Pancreas (tissue), 10 donors: Measurements from ENCODE around the gene MAST1. TPM values are rescaled to one million over a fixed set of nuclear protein-coding genes. Genes with fewer than 3 reads are reported as not detected.

Source experiments
- ATAC-seq, 4 donors: fragments of 200-7000 bp; cut with Tn5 transposase; one replicate each; pipeline versions ENCODE4 v1.8.0 to v1.9.1; 2020; ENCODE audit warnings: mild to moderate bottlenecking in 4 of 4, moderate library complexity in 4 of 4
- DNase-seq, 6 donors: peaks; one replicate each; pipeline ENCODE4 v3.0.0-alpha.2; 2020
- FAIRE-seq: peaks from 2 replicates; lab custom pipeline; 2012; peaks lifted over from hg19 to GRCh38; lab: Jason Lieb, UNC
- H3K27ac ChIP-seq, 4 donors: fragments of 200-600 bp; sonication (generic); 1 replicate in 3 of 4; 2 replicates in 1 of 4; pipeline versions ENCODE4 v1.5.0 to v1.8.0; 2020
- H3K27me3 ChIP-seq, 4 donors: fragments of 200-600 bp; one replicate each; pipeline ENCODE4 v1.8.0; 2021
- H3K36me3 ChIP-seq, 3 donors: fragments of 200-600 bp; sonication (generic) in 1 of 3; one replicate each; pipeline versions ENCODE4 v1.5.0 to v1.8.0; 2020 to 2021
- H3K4me1 ChIP-seq, 3 donors: fragments of 200-600 bp; one replicate each; pipeline ENCODE4 v1.8.0; 2021
- H3K4me3 ChIP-seq, 4 donors: fragments of 200-600 bp; sonication (generic) in 2 of 4; one replicate each; pipeline versions ENCODE4 v1.5.0 to v1.8.0; 2020 to 2021
- H3K9me3 ChIP-seq, 4 donors: fragments of 200-600 bp; one replicate each; pipeline ENCODE4 v1.8.0; 2021
- CTCF ChIP-seq, 4 donors: fragments of 200-600 bp; sonication (generic) in 3 of 4; IDR thresholded peaks; one replicate each; pipeline versions ENCODE4 v1.5.0 to v1.8.0; 2021; ENCODE audit warnings: antibody characterized with exemption in 4 of 4
- WGBS, 2 donors: extraction: QIAGEN DNeasy Blood & Tissue Kit; methylation state at CpG; one replicate each; pipeline ENCODE4 v1.1.7; 2013; 5-methylcytosine and 5-hydroxymethylcytosine counted together
- intact Hi-C, 3 donors: fragments of 100-400 bp; cut with DNase I; formaldehyde crosslinking; loops; one replicate each; pipeline versions ENCODE4 v1.11.1 to v1.14.2; 2022
- polyA plus RNA-seq, 2 donors: library from polyadenylated mRNA; stranded (reverse); fragments of 200-250 nt; gene quantifications; one replicate each; pipeline ENCODE4 v1.2.3, GENCODE V29; 2013
- total RNA-seq, 6 donors: library from RNA; stranded (reverse); fragmentation: NEBNext Ultra II Directional in 4 of 6; extraction: Animal tissue kit (Norgen Biotek cat#: 25700) in 4 of 6; gene quantifications; one replicate each; pipeline versions ENCODE4 v1.2.1 to v1.2.4, GENCODE V29; 2021 to 2023
- donor health status: healthy with polysubstance abuse.
- donor health status: DM: no; HTN: no; CAD: no; lungs with moderate emphysema.
- donor health status: DM: no; HTN: no; CAD: no.
- donor health status: control.
- donor health status: control.
- donor health status: Bipolar disorder and iron deficiency.
- donor health status: DM: yes; HTN: yes; CAD: no.
- donor health status: DM: no; HTN: no; CAD: no.
- donor health status: DM: no; HTN: no; CAD: no.
- donor health status: DM: yes; HTN: yes; CAD: no.

Gene MAST1
- total and polyA plus RNA-seq, 8 donors = 0.23 to 7.3 (median 0.91) TPM

- FAIRE-seq (no peak), ATAC-seq (peak; percentile 90 to 92 (median 90)), DNase-seq (peak; percentile 76 to 96 (median 88))
- Histone ChIP-seq H3K36me3 (peaks cover 0 to 11% (median 0%) of the 10 kb centered on the region in 3 donors), H3K9me3 (no peaks in the 10 kb centered on the region), H3K27me3 (no peaks in the 10 kb centered on the region), H3K4me1 (peaks cover 0 to 8% (median 5%) of the 10 kb centered on the region in 3 donors), H3K27ac (peak within 1 kb of the TSS; percentile 29 to 70 (median 63)), H3K4me3 (peak within 1 kb of the TSS; percentile 64 to 89 (median 82))
- intact Hi-C loops = loop anchor here in 1 of 3 donors (5.0 kb wide), 1 partner anchor 34 kb away; no protein-coding TSS in a partner anchor
- no peak for TF ChIP-seq CTCF (IDR thresholded peaks at IDR 0.05)
- 0 to 1% methylated on average over 65 to 78 of the region's 78 CpGs for WGBS, 2 donors
Observed at GRCh38 chr19:12801466-12802266, 36.6 kb upstream of the MAST1 start, which contains the start of the genes PRDX2 and THSD8. Gene PRDX2, minus strand, starts transcription at chr19:12801800. Its CDS starts 539 bp downstream, at chr19:12801261. Gene THSD8, plus strand, starts transcription at chr19:12802069. Its CDS starts 3 bp downstream, at chr19:12802072.

DNA sequence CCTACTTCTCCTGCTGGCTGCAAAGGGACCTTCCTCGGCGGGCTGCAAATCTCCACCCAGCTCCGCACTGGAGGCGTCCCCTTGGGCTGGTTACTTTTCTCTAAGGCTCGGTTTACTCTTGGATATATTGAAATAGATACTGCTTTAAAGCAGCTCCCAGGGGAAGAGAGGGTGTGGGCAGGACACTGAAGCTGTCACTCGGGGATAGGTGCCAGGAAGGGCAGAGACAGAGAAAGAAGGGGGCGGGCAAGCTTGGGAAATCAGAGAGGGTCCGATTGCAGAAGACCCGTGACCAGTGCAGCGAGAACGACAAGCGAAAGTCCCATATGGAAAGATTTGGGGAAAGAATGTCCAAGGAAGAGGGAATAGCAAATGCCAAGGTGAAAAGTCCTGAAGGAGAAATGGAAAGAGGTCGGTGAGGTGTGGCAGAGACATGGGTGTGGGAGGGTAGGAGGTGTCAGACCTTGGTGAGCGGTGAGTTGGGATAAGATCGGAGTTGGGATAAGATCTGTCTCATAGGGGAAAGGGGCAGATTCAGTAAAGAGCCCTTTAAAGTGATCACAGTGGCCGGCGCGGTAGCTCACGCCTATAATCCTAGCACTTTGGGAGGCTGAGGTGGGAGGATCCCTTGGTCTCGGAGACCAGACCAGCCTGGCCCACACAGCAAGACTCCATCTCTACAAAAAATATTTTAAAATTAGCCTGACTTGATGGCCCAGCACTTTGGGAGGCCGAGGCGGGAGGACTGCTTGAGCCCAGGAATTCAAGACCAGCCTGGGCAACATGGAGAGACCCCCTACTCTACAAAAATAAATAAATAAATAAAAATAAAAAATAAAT, 35.8 kb upstream of the MAST1 start:
- Histone ChIP-seq H3K27ac (peak overlapping the region; percentile 29 to 70 (median 63)), H3K27me3 (no peaks in the 10 kb centered on the region), H3K36me3 (peaks cover 0 to 11% (median 0%) of the 10 kb centered on the region in 3 donors), H3K9me3 (no peaks in the 10 kb centered on the region), H3K4me3 (peak overlapping the region; percentile 64 to 89 (median 82)), H3K4me1 (peaks cover 5 to 9% (median 8%) of the 10 kb centered on the region in 3 donors)
- no peak for FAIRE-seq
- intact Hi-C loops = loop anchor here in 1 of 3 donors (5.0 kb wide), 1 partner anchor 35 kb away; no protein-coding TSS in a partner anchor
- peak in 2 of 6 donors; percentile 37 to 51 for DNase-seq
- WGBS, 2 donors = 30 to 35% methylated on average over 22 of the region's 22 CpGs
- ATAC-seq = peak in 1 of 4 donors; percentile 2
- TF ChIP-seq CTCF (IDR thresholded peaks at IDR 0.05) = no peak

GRCh38 chr19:12804051-12804450, 34.3 kb upstream of the MAST1 start:
- H3K4me1 ChIP-seq = peaks cover 5 to 9% (median 8%) of the 10 kb centered on the region in 3 donors
- 91 to 92% methylated on average over 26 of the region's 26 CpGs for WGBS, 2 donors
- FAIRE-seq = no peak
- DNase-seq = peak in 3 of 6 donors; percentile 51 to 72 (median 60)
- H3K27ac ChIP-seq = no peak overlapping the region
- no peak for ATAC-seq
- no peaks in the 10 kb centered on the region for H3K27me3 ChIP-seq
- no peak for TF ChIP-seq CTCF (IDR thresholded peaks at IDR 0.05)
- no peaks in the 10 kb centered on the region for H3K9me3 ChIP-seq
- peaks cover 0 to 10% (median 0%) of the 10 kb centered on the region in 3 donors for H3K36me3 ChIP-seq
- intact Hi-C loops = loop anchor here in 1 of 3 donors (5.0 kb wide), 1 partner anchor 37 kb away; no protein-coding TSS in a partner anchor
- H3K4me3 ChIP-seq = no peak overlapping the region

GRCh38 chr19:12806242-12807081, 31.9 kb upstream of the MAST1 start, which contains the start of gene RNASEH2A:
Gene RNASEH2A, plus strand, starts transcription at chr19:12806584. Its CDS starts 90 bp downstream, at chr19:12806674.
- WGBS, 2 donors = 4% methylated on average over 65 to 66 of the region's 66 CpGs
- FAIRE-seq (no peak), ATAC-seq (peak; percentile 81 to 90 (median 88)), DNase-seq (peak; percentile 84 to 95 (median 89))
- peak within 1 kb of the TSS; percentile 58 to 80 (median 60) for H3K4me3 ChIP-seq
- no peaks in the 10 kb centered on the region for H3K27me3 ChIP-seq
- H3K9me3 ChIP-seq = no peaks in the 10 kb centered on the region
- H3K4me1 ChIP-seq = peaks cover 0 to 6% (median 5%) of the 10 kb centered on the region in 3 donors
- TF ChIP-seq CTCF (IDR thresholded peaks at IDR 0.05) = no peak
- no peaks in the 10 kb centered on the region for H3K36me3 ChIP-seq
- intact Hi-C loops = no loop called here
- H3K27ac ChIP-seq = peak within 1 kb of the TSS in 1 of 4 donors; percentile 26
